GM18520 (cell line): Measurements from ENCODE around the gene CCT7.
"Not testable (repeated sequence)": the region's sequence is repeated elsewhere in the genome, so short reads cannot be mapped to it uniquely, and the experiment has no call there.

Source experiments
- ATAC-seq: cut with Tn5 transposase; IDR thresholded peaks from one replicate; pipeline ENCODE4 v1.9.1; 2021; ENCODE audit not compliant: unreplicated experiment

Gene CCT7

GRCh38 chr2:73254343-73255006 lies 20.4 kb downstream of the CCT7 start:
- no peak for ATAC-seq

- ATAC-seq = no peak
Observed at GRCh38 chr2:73255007-73255644, 21.0 kb downstream of the CCT7 start.

GRCh38 chr2:73255907-73256617 lies 22.0 kb downstream of the CCT7 start:
- no peak for ATAC-seq

DNA sequence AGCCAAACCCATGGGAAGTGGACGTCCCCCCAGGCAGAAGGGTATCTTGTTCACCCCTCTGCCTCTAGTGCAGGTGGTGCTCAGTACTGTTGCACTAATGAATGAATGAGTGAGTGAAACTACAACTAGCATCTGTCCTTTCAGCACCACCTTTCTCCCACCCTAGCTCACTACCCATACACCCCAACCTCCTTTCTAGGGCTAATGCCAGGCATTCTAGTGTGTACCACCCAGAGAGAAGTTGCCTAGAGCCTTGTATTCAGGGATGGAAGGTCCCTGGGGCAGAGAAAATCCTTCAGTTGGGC lies 22.5 kb downstream of the CCT7 start:
- ATAC-seq = no peak

- no peak for ATAC-seq
Observed at GRCh38 chr2:73257021-73257420, 22.9 kb downstream of the CCT7 start.

- no peak for ATAC-seq
Observed at GRCh38 chr2:73257425-73258125, 23.5 kb downstream of the CCT7 start.

DNA sequence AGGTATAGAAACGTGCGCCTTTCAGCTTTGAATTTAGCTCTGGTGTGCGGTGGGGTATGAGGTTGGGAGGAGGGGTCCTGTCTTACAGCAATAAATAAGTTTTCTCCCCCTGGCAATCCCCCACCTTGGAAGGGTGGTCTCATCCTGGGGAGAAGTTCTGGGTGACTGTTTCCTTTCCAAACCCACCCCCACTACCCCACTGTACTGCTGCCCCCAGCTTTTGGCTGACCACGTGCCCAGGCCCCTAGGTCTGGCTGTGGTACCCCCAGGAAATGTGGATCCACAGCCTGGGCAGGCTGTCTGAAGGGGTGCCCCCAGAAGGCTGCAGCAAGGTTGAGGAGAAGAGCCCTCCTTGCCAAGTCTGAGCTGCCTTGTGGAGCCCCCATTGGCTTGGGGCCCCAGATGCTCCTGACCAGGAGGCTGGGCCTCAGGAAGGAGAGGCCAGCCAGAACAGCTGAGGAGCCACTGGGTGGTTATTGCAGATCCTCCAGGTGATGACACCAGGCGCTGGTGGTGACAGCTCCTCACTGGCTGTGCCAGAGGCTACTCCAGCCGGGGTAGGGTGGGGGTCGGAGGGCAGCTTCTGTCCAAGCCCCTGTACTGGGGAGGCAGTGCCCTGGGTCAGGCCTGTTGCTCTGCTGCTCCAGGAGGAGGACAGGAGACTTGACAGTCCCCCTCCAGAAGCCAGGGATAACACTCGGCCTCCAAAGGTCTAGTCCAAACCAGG lies 24.2 kb downstream of the CCT7 start:
- ATAC-seq = no peak

GRCh38 chr2:73258913-73259215 lies 24.8 kb downstream of the CCT7 start:
- ATAC-seq = no peak

DNA sequence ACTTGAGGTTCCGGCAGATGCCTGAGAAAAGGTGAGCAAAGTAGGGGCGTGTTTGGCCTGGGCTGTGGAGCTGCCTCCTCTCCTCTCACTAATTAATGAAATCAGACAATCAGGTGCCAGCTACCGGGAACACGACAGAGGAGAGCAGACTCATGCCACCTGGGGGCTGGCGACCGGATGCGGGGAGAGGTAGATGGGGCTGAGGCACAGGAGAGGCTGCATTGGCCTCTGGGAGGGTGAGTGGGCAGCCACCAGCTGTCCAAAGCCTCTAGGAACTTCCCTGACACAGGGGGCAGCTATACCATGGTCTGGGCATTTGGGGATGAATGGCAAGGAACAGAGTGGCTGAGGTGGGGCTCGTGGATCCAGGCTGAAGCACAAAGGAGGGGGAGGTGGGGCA lies 25.2 kb downstream of the CCT7 start:
- no peak for ATAC-seq

DNA sequence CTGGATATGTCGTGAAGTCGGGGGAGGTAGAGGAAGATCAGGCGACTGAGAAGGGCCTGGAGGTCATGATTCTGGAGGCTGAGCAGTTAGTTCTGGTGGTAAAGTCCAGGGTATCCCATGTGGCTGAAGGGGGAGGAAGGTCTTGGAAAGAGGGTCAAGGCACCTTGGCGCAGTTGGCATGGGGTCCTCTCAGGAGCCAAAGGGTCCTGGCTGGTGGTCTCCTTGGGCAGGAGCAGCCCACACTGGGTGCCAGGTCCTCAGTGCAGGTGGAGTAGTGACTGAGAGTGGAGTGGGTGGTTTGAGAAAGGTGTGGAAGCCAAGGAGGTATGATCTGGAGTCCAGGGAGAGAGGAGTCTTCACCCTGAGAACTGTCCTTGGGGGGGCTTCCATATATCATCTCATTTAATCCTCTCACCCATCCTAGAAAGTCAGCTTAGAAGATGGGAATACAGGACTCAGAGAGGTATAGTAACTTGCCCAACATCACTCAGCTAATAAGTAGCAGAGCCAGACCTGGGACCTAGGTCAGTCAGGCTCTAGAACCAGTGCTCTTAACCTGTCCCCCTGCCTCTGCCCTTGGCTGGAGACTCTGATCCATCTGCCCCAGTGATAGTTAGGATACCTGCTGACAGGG lies 25.7 kb downstream of the CCT7 start:
- no peak for ATAC-seq

DNA sequence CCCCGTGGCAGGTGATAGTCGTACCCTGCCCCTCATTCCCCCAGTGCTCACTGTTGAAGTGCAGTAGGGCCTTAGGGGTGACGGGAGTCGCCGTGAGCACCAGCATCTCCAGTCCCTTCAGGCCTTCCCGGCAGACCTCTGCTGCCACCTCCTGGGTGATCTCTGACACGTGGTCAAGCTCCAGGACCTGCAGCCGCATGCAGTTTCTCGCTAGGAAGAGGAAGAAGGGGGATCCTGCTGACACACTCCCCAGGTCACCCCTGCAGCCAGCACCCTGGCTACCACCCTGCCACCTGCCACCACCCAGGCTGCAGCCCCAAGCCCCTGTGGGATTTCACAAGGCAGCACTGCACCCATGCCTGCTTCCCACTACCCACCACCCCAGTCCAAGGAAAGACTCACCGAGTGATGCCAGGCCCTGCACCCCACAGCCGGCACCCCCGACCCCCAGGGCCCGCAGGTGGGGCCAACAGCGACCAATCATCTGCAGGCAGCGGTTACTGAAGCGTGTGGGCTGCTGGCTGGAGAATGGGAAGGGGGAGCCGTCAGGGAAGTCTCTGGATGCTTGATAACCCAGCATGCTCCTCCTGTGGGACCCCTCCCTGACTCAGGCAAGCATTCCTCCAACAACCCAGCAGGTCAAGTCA lies 26.4 kb downstream of the CCT7 start:
- ATAC-seq = no peak

GRCh38 chr2:73262108-73262651 lies 28.1 kb downstream of the CCT7 start:
- ATAC-seq = no peak

GRCh38 chr2:73262691-73263429 lies 28.8 kb downstream of the CCT7 start:
- ATAC-seq = not testable (repeated sequence)

- ATAC-seq = no peak
Observed at GRCh38 chr2:73263540-73264331, 29.6 kb downstream of the CCT7 start.

DNA sequence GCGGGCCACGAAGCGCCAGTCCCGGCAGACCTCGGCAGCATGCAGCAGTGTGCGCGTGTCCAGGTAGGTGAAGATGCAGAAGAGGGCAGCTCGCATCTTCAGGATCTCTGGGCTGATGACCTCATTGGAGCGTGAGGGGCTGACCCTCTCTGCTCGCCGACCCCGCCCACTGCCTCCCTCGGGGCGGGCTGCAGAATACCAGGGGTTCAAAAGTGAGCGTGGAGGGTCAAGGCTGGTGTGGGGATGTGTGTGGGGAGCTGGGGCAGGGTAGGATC lies 30.2 kb downstream of the CCT7 start:
- no peak for ATAC-seq

DNA sequence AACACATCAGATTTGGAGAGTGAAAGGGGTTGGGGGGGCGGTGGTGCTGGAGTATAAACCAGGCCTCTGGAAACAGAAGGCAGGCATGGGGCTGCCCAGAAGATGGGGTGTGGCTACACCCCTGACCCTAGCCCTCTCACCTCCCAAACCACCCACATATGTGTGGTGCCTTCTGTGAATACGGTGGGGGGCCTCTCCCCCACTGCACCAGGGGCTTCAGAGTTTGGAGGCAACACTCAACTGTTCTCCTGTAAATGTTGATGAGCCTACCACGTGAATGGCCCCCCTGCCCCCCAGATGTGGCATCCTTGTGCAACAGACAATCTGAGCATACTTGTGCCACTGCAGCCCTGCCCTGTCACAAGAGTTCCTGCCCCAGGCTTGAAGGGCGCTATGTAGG lies 30.7 kb downstream of the CCT7 start:
- no peak for ATAC-seq

DNA sequence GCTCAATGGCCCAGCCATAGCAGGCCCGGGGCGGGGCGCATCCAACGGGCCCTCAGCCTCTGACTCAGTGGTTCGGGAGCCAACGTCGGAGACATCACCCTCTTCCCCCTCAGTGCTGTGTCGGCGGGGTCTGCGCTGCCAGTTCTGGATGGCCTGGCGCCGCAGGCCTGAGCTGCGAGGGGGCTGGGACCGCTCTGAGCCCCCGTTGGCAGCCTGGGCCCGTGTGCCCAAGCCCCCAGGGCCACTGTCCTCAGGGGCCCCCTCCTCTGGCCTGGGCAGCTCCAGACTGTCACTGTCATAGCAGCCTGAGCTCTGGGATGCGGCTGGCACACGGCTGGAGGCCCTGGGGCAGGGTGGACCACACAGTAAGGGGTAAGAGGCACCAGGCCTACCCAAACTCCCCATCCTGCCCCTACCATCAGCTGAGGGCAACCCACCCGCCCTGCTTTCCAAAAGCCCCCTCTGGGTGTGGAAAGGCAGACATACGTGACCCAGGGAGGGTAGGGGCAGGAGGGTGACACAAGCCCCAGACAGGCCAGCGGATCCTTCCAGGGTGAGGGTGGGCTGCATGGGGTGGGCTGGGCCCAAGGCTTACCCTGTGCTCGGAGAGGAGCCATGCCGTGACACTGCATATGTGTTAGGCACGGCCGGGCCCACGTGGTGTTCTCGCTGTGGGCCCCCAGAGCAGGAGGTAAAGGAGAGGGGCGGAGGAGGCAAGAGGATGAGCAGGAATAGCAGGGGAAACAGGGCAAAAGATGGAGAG lies 31.4 kb downstream of the CCT7 start:
- ATAC-seq = no peak
